T-helper 22 cell (primary cell): ENCODE measurements around the gene PDCD1LG2.
"Not testable (repeated sequence)": the region's sequence is repeated elsewhere in the genome, so short reads cannot be mapped to it uniquely, and the experiment has no call there.

Experiments used
- DNase-seq: peaks from one replicate; pipeline ENCODE4 v3.0.0-alpha.2; 2020; ENCODE audit warnings: low read depth

PDCD1LG2 gene

DNA sequence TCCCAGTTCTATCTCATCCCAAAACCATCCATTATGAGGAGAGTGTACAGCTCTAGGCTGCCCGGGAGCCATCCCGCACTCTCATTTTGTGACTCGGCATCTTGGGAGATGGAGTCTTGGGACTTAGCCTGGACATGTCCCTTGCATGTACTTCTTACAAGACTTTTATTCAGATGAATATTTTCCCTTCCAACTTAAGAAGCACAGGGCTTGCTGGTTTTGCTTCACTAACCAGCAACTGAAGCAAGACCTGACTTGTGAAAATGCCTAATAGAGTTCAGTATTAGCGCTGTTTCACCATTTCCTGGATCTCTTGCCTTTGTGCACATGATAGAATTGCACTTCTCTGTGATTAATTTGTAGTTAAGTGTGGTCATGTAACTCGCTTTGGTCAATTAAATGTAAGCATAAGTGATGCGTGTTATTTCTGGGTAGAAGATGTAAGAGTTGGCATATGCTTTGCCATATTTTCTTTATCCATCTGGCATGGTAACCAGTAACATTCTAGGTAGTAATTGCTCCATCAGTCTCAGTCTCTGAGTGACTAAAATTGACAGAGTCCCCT lies 55.8 kb downstream of the PDCD1LG2 start:
- no peak for DNase-seq

- DNase-seq, result no peak
Measured at GRCh38 chr9:5568868-5569267, 58.5 kb downstream of the PDCD1LG2 start.

DNA sequence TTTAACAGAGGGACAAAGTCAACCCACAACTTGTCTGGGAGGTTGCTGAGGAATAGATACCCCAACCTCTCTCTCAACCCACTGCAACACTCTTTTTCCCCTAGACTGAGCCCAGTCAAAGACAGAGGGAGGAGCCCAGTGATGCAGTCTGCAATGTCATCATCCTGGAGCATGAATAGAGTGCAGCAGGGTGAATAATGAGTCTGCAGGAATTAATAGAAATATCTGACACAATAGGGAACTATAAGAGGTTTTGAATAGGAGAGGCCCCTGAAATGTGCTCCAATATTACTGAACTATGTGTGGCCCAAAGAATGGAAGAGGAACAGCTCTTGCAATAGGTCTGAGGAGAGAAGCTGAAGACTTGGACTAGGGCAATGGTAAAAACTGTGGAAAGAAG lies 59.1 kb downstream of the PDCD1LG2 start:
- DNase-seq, result no peak

DNA sequence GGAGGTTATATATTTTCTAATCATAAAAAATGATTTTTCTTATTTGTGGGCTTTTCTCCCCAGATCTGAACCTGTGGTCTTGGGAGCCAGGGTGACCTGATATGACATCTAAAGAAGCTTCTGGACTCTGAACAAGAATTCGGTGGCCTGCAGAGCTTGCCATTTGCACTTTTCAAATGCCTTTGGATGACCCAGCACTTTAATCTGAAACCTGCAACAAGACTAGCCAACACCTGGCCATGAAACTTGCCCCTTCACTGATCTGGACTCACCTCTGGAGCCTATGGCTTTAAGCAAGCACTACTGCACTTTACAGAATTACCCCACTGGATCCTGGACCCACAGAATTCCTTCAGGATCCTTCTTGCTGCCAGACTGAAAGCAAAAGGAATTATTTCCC lies 59.6 kb downstream of the PDCD1LG2 start:
- DNase-seq, result no peak

DNA sequence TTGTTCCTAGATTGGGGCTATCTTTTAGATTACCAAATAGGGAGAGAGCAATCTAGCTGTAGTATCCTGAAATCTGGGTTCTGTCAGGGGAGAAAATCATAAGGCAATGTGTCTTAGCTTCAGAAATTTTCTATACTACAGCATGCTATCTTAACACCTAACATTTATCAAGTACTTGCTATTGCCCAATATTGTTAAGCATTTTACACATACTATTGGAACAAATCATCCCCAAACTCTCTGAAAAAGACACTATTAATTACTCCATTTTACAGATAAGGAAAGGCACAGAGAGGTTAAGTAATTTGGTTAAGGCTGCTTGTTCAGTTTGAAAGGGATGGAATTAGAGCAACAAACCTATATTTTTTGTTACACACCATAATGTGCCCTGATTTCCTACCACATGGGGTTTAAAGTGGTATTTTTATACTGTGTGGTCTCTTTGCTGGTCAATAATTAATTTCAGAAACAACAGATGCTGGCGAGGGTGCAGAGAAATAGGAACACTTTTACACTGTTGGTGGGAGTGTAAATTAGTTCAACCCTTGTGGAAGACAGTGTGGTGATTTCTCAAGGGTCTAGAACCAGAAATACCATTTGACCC lies 61.4 kb downstream of the PDCD1LG2 start:
- no peak for DNase-seq

GRCh38 chr9:5574097-5574496 lies 63.8 kb downstream of the PDCD1LG2 start:
- no peak for DNase-seq

- DNase-seq, result no peak
Measured at GRCh38 chr9:5575000-5575399, 64.7 kb downstream of the PDCD1LG2 start.

DNA sequence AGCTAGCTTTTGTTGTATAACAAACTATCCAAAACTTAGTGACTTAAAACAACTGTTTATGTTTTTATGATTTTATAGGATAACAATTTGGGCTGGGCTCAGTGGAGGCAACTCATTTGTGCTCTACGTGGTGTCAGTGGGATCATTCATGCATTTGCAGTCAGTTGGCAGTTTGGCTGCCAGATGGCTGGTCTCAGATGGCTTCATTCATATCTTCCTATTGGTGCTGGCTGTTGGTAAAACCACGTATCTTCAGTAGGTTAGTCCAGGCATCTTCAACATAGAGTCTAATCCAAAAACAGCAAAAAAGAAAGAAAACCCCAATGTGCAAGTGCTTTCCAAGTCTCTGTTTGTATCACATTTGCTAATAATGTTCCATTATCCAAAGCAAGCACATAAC lies 66.9 kb downstream of the PDCD1LG2 start:
- no peak for DNase-seq

DNA sequence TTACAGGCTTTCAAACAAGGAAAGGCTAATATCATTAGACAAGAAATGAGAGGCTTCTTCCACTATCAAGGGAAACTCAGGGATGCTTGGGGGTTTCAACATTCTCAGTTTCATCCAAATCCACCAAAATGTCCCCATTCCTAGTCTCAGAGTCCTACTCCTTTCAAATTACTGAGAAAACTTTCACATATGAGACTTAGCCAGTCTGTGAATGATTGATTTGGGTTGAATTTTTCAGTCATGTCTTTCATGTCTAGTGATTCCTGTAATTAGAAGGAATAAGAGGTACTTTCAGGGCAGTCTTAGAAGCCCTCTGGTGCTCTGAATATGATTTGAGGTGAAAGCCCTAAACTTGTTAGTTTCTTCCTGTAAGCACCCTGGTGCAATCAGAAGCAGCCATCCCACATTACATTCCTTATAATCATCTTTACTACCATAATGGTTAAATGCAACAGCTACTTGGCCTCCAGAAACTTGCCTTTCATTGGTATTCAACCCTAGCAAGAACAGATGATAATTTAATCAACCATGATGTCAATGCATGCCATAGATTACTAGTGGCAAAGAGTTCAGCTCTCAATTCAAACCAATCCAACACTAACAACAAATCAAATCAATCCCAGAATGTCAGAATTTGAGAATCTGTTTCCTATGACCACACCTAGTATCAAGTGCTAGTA lies 67.8 kb downstream of the PDCD1LG2 start:
- DNase-seq, result no peak

GRCh38 chr9:5578698-5579085 lies 68.4 kb downstream of the PDCD1LG2 start:
- DNase-seq, result no peak

- DNase-seq, result no peak
Measured at GRCh38 chr9:5579881-5580280, 69.5 kb downstream of the PDCD1LG2 start.

DNA sequence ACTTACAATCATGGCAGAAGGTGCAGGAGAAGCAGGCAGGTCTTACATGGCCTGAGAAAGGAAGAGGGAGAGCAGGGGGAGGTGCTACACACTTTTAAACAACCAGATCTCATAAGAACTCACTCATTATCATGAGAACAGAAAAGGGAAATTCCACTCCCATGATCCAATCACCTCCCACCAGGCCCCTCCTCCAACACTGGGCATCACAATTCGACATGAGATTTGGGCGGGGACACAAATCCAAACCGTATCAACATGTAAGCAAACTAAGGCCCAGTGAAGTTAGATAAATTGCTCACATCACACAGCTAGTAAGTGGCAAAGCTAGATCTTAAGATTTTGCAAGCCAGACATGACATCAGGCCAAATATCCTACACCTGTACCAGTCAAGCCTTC lies 70.3 kb downstream of the PDCD1LG2 start:
- DNase-seq, result no peak

DNA sequence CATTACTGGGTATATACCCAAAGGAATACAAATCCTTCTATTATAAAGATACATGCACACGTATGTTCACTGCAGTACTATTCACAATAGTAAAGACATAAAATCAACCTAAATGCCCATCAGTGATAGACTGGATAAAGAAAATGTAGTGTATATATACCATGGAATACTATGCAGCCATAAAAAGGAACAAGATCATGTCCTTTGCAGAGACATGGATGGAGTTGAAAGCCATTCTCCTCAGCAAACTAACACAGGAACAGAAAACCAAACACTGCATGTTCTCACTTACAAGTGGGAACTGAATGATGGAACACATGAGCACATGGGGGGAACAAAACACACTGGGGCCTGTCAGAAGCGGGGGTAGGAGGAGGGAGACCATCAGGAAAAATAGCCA lies 71.4 kb downstream of the PDCD1LG2 start:
- not testable (repeated sequence) for DNase-seq

DNA sequence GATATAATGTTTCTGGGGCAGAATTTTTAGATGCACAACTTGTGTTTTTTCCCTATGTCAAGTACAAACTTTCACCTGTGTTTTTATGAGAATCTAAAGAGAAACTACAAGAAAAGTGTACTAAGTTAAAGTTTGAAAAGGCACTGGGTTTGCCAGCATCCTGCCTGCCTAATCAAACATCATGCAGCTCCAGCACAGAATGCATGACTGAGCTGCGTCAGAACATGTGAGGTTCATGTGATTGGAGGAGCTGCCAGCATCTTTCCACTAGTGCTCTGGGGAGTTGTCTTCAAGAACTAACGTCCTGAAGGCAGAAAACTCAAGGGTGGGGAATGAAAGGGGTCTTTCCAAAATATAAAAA lies 72.5 kb downstream of the PDCD1LG2 start:
- DNase-seq, result no peak

- DNase-seq, result no peak
Measured at GRCh38 chr9:5586391-5586802, 76.1 kb downstream of the PDCD1LG2 start.

DNA sequence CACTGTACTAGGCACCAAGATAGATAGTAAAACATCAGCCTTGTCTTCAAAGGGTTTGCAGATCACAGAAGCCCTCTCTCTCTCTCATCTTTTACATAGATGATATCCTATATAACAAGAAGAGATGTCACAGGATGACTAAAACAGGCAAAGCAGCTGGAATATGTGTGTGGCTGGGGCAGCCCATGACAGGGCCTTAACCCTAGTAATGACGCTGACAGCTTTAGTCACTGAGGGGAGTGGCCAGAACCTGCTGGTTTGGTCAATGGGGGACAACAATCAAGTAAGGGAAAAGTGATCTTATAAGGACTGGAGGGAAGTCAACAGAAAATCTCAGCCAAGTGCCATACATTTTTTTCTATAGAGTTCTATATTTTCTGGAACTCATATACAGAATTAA lies 76.7 kb downstream of the PDCD1LG2 start:
- no peak for DNase-seq

DNA sequence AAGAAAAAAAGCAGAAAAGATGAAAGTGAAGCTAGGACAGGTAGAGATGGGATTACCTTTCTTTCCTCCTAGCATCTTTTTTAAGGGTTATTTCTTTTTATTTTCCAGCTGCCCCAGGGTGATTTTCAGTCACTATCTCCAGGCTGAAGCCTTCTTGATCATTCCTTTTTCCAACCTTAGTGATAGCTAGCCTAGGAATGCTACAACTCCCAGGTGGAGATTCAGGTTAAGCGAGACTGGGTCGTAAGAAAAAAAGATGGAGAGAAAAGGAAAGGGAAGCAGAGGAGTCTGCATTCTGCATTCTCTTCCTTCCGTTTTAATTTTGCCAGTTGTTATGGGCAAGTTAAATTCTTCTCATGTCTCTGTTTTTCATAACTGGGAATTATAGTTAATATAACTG lies 81.9 kb downstream of the PDCD1LG2 start:
- DNase-seq, result no peak

DNA sequence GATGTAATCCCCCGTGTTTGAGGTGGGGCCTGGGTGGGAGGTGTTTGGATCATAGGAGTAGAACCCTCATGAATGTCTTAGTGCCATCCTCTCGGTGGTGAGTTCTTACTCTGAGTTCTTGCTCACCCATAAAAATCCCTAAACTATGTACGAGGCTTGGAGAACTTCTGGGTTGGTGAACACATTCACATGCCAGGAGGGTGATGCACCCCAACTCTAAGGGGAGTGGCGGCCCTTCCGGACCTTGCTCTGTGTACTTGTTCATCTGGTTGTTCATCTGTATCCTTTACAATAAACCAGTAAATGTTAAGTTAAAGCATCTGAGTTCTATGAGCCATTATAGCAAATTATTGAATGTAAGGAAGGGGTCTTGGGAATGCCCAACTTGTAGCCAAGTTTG lies 82.6 kb downstream of the PDCD1LG2 start:
- DNase-seq, result no peak

- DNase-seq, result no peak
Measured at GRCh38 chr9:5593904-5594303, 83.6 kb downstream of the PDCD1LG2 start.

- DNase-seq, result no peak
Measured at GRCh38 chr9:5596173-5596572, 85.8 kb downstream of the PDCD1LG2 start.

- DNase-seq, result no peak
Measured at GRCh38 chr9:5608298-5609225, 98.2 kb downstream of the PDCD1LG2 start.

- DNase-seq, result no peak
Measured at GRCh38 chr9:5609226-5609596, 98.9 kb downstream of the PDCD1LG2 start.

DNA sequence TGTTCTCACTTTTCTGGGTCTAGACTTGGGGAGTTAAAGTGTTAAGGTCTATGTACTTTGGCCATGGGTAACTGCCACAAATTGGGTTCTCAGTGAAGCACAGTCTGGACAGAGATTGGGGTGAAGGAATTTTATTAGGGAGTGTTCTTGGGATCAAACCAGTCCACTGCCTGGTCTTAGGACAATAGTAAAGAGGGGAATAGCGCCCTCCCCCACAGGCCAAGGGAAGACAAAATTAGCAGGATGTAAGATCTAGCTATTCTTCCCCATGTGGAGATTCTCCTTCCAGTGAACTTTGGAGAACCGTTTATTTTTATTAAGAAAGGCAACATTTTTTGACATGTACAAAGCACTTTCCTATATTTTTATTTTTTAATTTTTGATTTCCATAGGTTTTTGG lies 100.2 kb downstream of the PDCD1LG2 start:
- DNase-seq, result no peak
